ENCODE results near the gene NTM.

Gene NTM

GRCh38 chr11:131642756-131643531, 272.5 kb downstream of the NTM start:
- no peak for TF ChIP-seq CTCF (conservative IDR thresholded peaks at IDR 0.05; ENCODE audit: low read length)
- no peak overlapping the region for H3K4me3 ChIP-seq (ENCODE audit: low read length)
- no peak for DNase-seq (ENCODE audit: low read depth)

GRCh38 chr11:131644204-131644795, 273.9 kb downstream of the NTM start:
- no peak overlapping the region for H3K4me3 ChIP-seq (ENCODE audit: low read length)
- DNase-seq (ENCODE audit: low read depth), result no peak
- no peak for TF ChIP-seq CTCF (conservative IDR thresholded peaks at IDR 0.05; ENCODE audit: low read length)

- H3K4me3 ChIP-seq (ENCODE audit: low read length), result no peak overlapping the region
- TF ChIP-seq CTCF (conservative IDR thresholded peaks at IDR 0.05; ENCODE audit: low read length), result no peak
- DNase-seq (ENCODE audit: low read depth), result no peak
These were observed 274.8 kb downstream of the NTM start for GRCh38 chr11:131645237-131645636.

- H3K4me3 ChIP-seq (ENCODE audit: low read length), result no peak overlapping the region
- no peak for TF ChIP-seq CTCF (conservative IDR thresholded peaks at IDR 0.05; ENCODE audit: low read length)
- no peak for DNase-seq (ENCODE audit: low read depth)
These were observed 279.4 kb downstream of the NTM start for GRCh38 chr11:131649856-131650255.

- no peak for DNase-seq (ENCODE audit: low read depth)
- no peak overlapping the region for H3K4me3 ChIP-seq (ENCODE audit: low read length)
- no peak for TF ChIP-seq CTCF (conservative IDR thresholded peaks at IDR 0.05; ENCODE audit: low read length)
These were observed 281.8 kb downstream of the NTM start for GRCh38 chr11:131652231-131652630.

- no peak overlapping the region for H3K4me3 ChIP-seq (ENCODE audit: low read length)
- no peak for TF ChIP-seq CTCF (conservative IDR thresholded peaks at IDR 0.05; ENCODE audit: low read length)
- no peak for DNase-seq (ENCODE audit: low read depth)
These were observed 282.8 kb downstream of the NTM start for GRCh38 chr11:131653260-131653659.

- DNase-seq (ENCODE audit: low read depth), result no peak
- TF ChIP-seq CTCF (conservative IDR thresholded peaks at IDR 0.05; ENCODE audit: low read length), result no peak
- H3K4me3 ChIP-seq (ENCODE audit: low read length), result no peak overlapping the region
These were observed 284.4 kb downstream of the NTM start for GRCh38 chr11:131654849-131655248.
